ENCODE measurements around the gene PPFIA1. TPM values are rescaled to one million over a fixed set of nuclear protein-coding genes. Genes with fewer than 3 reads are reported as not detected.

PPFIA1 gene
- polyA plus RNA-seq (2011; rRNA removed) (38.6 and 45.6 TPM in 2 replicates), polyA plus RNA-seq (2017; fragmentation: RNase III; extraction: RNeasy Plus Mini Kit Qiagen cat#74134 plus additional on column Dnase treatment) (23.3 to 24.8 TPM (median 23.8 TPM) in 3 replicates), polyA minus RNA-seq (2011; rRNA and poly(A)+ RNA removed) (123 TPM in 2 replicates)
- 44.4 and 46.8 TPM in 2 replicates for polyA plus RNA-seq (2012; cell fraction: cytosol; rRNA removed)
- polyA plus RNA-seq (2012; cell fraction: nucleus; rRNA removed) = 50.6 and 64.1 TPM in 2 replicates

GRCh38 chr11:70270104-70270876 lies at the start of gene PPFIA1:
PPFIA1 (plus strand) TSS chr11:70270690; CDS start chr11:70272173, 1,483 bp downstream.
- H3K27ac ChIP-seq = peak within 1 kb of the TSS; percentile 97
- no peaks in the 10 kb centered on the region for H3K9me3 ChIP-seq
- CTCF ChIA-PET = interaction anchor here (1.0 to 2.0 kb wide), 2 partner anchors 36 to 37 kb away, joined by 4 read pairs; no protein-coding TSS in a partner anchor
- DNase-seq (ENCODE audit: low read depth in 1 of 2, low spot score in 1 of 2) = peak; percentile 83 to 93
- H3K4me1 ChIP-seq = peaks cover 14% of the 10 kb centered on the region
- 0% methylated on average over 1 of the region's 99 CpGs for WGBS (ENCODE audit: missing lambda C conversion rate)
- H3K4me2 ChIP-seq = peak within 1 kb of the TSS; percentile 99
- ATAC-seq = peak; percentile 93 to 94
- POLR2A ChIA-PET = interaction anchor here (1.3 to 1.8 kb wide), 2 partner anchors 66 to 67 kb away, joined by 6 to 7 read pairs; partner anchors contain the start of gene FADD
- FAIRE-seq = no peak
- peak within 1 kb of the TSS; percentile 97 for H3K4me3 ChIP-seq
- TF ChIP-seq PBX3 (IDR thresholded peaks at IDR 0.05) = no peak
- TF ChIP-seq RNF2 (IDR thresholded peaks at IDR 0.05; ENCODE audit: borderline replicate concordance, low read depth) = 0 out of 2 replicates have a peak, but pooled peaks have one; percentile 40
- no peak for TF ChIP-seq KDM5A (IDR thresholded peaks at IDR 0.05)
- TF ChIP-seq EHMT2 (IDR thresholded peaks at IDR 0.05; ENCODE audit: low read depth) = no peak
- TF ChIP-seq USF2 (IDR thresholded peaks at IDR 0.05) = no peak
- TF ChIP-seq FOSL2 (IDR thresholded peaks at IDR 0.05) = no peak
- TF ChIP-seq FOSL2 (CRISPR knock-in tag; IDR thresholded peaks at IDR 0.05) = no peak
- no peak for TF ChIP-seq CHD4 (IDR thresholded peaks at IDR 0.05; ENCODE audit: borderline replicate concordance)
- no peak for TF ChIP-seq ZNF302 (CRISPR knock-in tag; IDR thresholded peaks at IDR 0.05)
- no peak for TF ChIP-seq MAZ (IDR thresholded peaks at IDR 0.05; ENCODE audit: borderline replicate concordance, low read depth, low read length)
- no peak for TF ChIP-seq FOSB (CRISPR knock-in tag; IDR thresholded peaks at IDR 0.05)
- no peak for TF ChIP-seq HMGXB4 (CRISPR knock-in tag; IDR thresholded peaks at IDR 0.05; ENCODE audit: borderline replicate concordance)
- no peak for TF ChIP-seq CBX2 (IDR thresholded peaks at IDR 0.05; ENCODE audit: borderline replicate concordance, low read depth)
- no peak for TF ChIP-seq NFE2L2 (conservative IDR thresholded peaks at IDR 0.05; ENCODE audit: low read length)
- TF ChIP-seq JUN (IDR thresholded peaks at IDR 0.05) = peak; percentile 70 to 86; a peak in 4 of 5 replicates
- no peak for TF ChIP-seq HES2 (IDR thresholded peaks at IDR 0.05)
- TF ChIP-seq MAFK (IDR thresholded peaks at IDR 0.05; ENCODE audit: partially characterized antibody) = no peak
- TF ChIP-seq EHF (CRISPR knock-in tag; IDR thresholded peaks at IDR 0.05) = no peak
- no peak for TF ChIP-seq CEBPB (IDR thresholded peaks at IDR 0.05)
- peak; percentile 25 for TF ChIP-seq MAX (IDR thresholded peaks at IDR 0.05)
- TF ChIP-seq ZFP36 (IDR thresholded peaks at IDR 0.05; ENCODE audit: borderline replicate concordance, partially characterized antibody) = no peak
- 0 out of 2 replicates have a peak, but pooled peaks have one; percentile 41 for TF ChIP-seq TP53 (CRISPR knock-in tag; IDR thresholded peaks at IDR 0.05)
- no peak for TF ChIP-seq GATA3 (IDR thresholded peaks at IDR 0.05; ENCODE audit: borderline replicate concordance)
- no peak for TF ChIP-seq ELK1 (IDR thresholded peaks at IDR 0.05; ENCODE audit: low read depth, low read length)
- TF ChIP-seq JUNB (IDR thresholded peaks at IDR 0.05) = no peak
- no peak for TF ChIP-seq ZSCAN20 (CRISPR knock-in tag; IDR thresholded peaks at IDR 0.05)
- no peak for TF ChIP-seq RARB (CRISPR knock-in tag; IDR thresholded peaks at IDR 0.05)
- no peak for TF ChIP-seq RFX5 (IDR thresholded peaks at IDR 0.05)
- no peak for TF ChIP-seq HDAC2 (IDR thresholded peaks at IDR 0.05)
- TF ChIP-seq FOXS1 (CRISPR knock-in tag; IDR thresholded peaks at IDR 0.05) = no peak
- no peak for TF ChIP-seq REST (IDR thresholded peaks at IDR 0.05)
- peak; percentile 65 for TF ChIP-seq POLR2A (IDR thresholded peaks at IDR 0.05; ENCODE audit: low read length)
